ENCODE measurements around the gene HMGCS2. TPM values are rescaled to one million over a fixed set of nuclear protein-coding genes. Genes with fewer than 3 reads are reported as not detected.

HMGCS2 gene
- total and polyA plus RNA-seq, 5 donors = 0.82 to 50.8 (median 21.2) TPM

Other genes with a start within 250 kb of the HMGCS2 start
- gene ZNF697, start 120.6 kb downstream of the HMGCS2 start, total RNA-seq = 10 to 100 TPM; 10.6 to 14.8 (median 10.8) TPM
- gene ZNF697, start 120.6 kb downstream of the HMGCS2 start, polyA plus RNA-seq = 4.3 TPM
- 10 to 100 TPM; 18.1 to 43.1 (median 20.5) TPM for gene PHGDH, start 57.0 kb downstream of the HMGCS2 start, total RNA-seq
- gene PHGDH, start 57.0 kb downstream of the HMGCS2 start, polyA plus RNA-seq = 11.9 TPM
- gene REG4, start 42.6 kb upstream of the HMGCS2 start, total RNA-seq = not detected
- gene REG4, start 42.6 kb upstream of the HMGCS2 start, polyA plus RNA-seq = not detected
- gene ADAM30, start 127.6 kb upstream of the HMGCS2 start, total RNA-seq = not detected
- gene ADAM30, start 127.6 kb upstream of the HMGCS2 start, polyA plus RNA-seq = not detected